Left lung (tissue), 10 donors: Measurements from ENCODE around the gene RASGRP1. TPM values are rescaled to one million over a fixed set of nuclear protein-coding genes. Genes with fewer than 3 reads are reported as not detected.

Experiments used
- ATAC-seq: fragments of 200-7000 bp; cut with Tn5 transposase; one replicate; pipeline ENCODE4 v1.9.1; 2020; ENCODE audit warnings: moderate library complexity
- DNase-seq, 4 donors: peaks; one replicate each; pipeline ENCODE4 v3.0.0-alpha.2; 2013 to 2020
- H3K27ac ChIP-seq, 2 donors: fragments of 200-600 bp; sonication (generic) in 1 of 2; one replicate each; pipeline versions ENCODE4 v1.5.0 to v1.8.0; 2020 to 2021
- H3K27me3 ChIP-seq, 2 donors: fragments of 200-600 bp; sonication (generic) in 1 of 2; one replicate each; pipeline versions ENCODE4 v1.5.0 to v1.8.0; 2020 to 2021
- H3K36me3 ChIP-seq, 2 donors: fragments of 200-600 bp; sonication (generic) in 1 of 2; one replicate each; pipeline versions ENCODE4 v1.5.0 to v1.8.0; 2020 to 2021
- H3K4me1 ChIP-seq, 2 donors: fragments of 200-600 bp; one replicate each; pipeline ENCODE4 v1.8.0; 2021
- H3K4me3 ChIP-seq, 2 donors: fragments of 200-600 bp; sonication (generic) in 1 of 2; one replicate each; pipeline versions ENCODE4 v1.5.0 to v1.8.0; 2020 to 2021; ENCODE audit warnings: mild to moderate bottlenecking in 1 of 2
- H3K9me3 ChIP-seq, 2 donors: fragments of 200-600 bp; sonication (generic) in 1 of 2; one replicate each; pipeline versions ENCODE4 v1.5.0 to v1.8.0; 2020 to 2021
- CTCF ChIP-seq, 2 donors: fragments of 200-600 bp; sonication (generic) in 1 of 2; IDR thresholded peaks; one replicate each; pipeline versions ENCODE4 v1.5.0 to v1.8.0; 2021; ENCODE audit warnings: antibody characterized with exemption in 2 of 2
- intact Hi-C, 2 donors: fragments of 100-400 bp; cut with DNase I; formaldehyde crosslinking; loops; one replicate each; pipeline versions ENCODE4 v1.11.2 to v1.14.2; 2022
- polyA plus RNA-seq, 6 donors: library from polyadenylated mRNA; unstranded; fragments of 120-200 nt; gene quantifications; one replicate each; pipeline ENCODE4 v1.2.1, GENCODE V29; 2013; ENCODE audit not compliant: insufficient read length in 6 of 6
- total RNA-seq, 2 donors: library from RNA; stranded (reverse); fragmentation: NEBNext Ultra II Directional; extraction: Animal tissue kit (Norgen Biotek cat#: 25700); gene quantifications; one replicate each; pipeline ENCODE4 v1.2.1, GENCODE V29; 2021
- donor health status: DM: no; HTN: yes; CAD: no.
- donor health status: DM: no; HTN: no; CAD: no.

The RASGRP1 gene
- total and polyA plus RNA-seq, 8 donors = 1.2 to 19.2 (median 1.4) TPM

DNA sequence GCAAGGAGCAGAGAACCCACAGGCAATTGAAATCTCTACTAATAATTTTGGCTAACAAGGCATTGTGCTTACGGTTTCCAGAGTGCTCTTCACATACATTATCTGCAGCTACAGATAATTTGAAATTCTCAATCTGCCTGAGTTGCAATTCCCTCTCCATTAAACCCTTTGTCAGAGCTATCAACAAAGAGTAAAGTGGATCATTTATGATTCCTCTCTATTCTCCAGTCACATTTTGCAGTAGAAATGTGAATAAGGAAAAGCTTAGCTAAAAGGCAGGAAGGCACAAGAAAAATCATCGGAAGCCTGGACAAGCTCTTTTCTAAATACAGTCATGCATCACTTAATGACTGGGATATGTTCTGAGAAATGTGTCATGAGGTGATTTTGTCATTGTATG, 61.1 kb downstream of the RASGRP1 start:
- H3K4me3 ChIP-seq = no peak overlapping the region
- ATAC-seq (no peak), DNase-seq (no peak)
- no peaks in the 10 kb centered on the region for H3K9me3 ChIP-seq
- peaks cover 0 to 29% of the 10 kb centered on the region in 2 donors for H3K36me3 ChIP-seq
- no peaks in the 10 kb centered on the region for H3K4me1 ChIP-seq
- no peak for TF ChIP-seq CTCF (IDR thresholded peaks at IDR 0.05)
- intact Hi-C loops = no loop called here
- no peaks in the 10 kb centered on the region for H3K27me3 ChIP-seq
- H3K27ac ChIP-seq = no peak overlapping the region

DNA sequence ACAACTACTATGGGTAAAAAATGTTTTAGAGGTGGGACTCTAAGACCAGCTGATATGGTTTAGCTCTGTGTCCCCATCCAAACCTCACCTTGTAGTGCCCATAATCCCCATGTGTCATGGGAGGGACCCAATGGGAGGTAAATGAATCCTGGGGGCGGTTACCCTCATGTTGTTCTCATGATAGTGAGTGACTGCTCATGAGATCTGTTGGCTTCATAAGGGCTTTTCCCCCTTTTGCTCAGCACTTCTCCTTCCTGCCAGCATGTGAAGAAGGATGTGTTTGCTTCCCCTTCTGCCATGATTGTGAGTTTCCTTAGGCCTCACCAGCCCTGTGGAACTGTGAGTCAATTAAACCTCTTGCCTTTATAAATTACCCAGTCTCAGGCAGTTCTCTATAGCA, 65.0 kb downstream of the RASGRP1 start:
- peaks cover 0 to 29% of the 10 kb centered on the region in 2 donors for H3K36me3 ChIP-seq
- H3K27me3 ChIP-seq = no peaks in the 10 kb centered on the region
- no peaks in the 10 kb centered on the region for H3K4me1 ChIP-seq
- H3K9me3 ChIP-seq = no peaks in the 10 kb centered on the region
- ATAC-seq (no peak), DNase-seq (no peak)
- intact Hi-C loops = no loop called here
- no peak overlapping the region for H3K4me3 ChIP-seq
- no peak overlapping the region for H3K27ac ChIP-seq
- no peak for TF ChIP-seq CTCF (IDR thresholded peaks at IDR 0.05)

GRCh38 chr15:38496151-38496550, 68.5 kb downstream of the RASGRP1 start:
- intact Hi-C loops = no loop called here
- H3K36me3 ChIP-seq = peaks cover 0 to 19% of the 10 kb centered on the region in 2 donors
- no peaks in the 10 kb centered on the region for H3K27me3 ChIP-seq
- no peak overlapping the region for H3K4me3 ChIP-seq
- DNase-seq (no peak), ATAC-seq (no peak)
- H3K27ac ChIP-seq = no peak overlapping the region
- H3K4me1 ChIP-seq = no peaks in the 10 kb centered on the region
- no peak for TF ChIP-seq CTCF (IDR thresholded peaks at IDR 0.05)
- H3K9me3 ChIP-seq = no peaks in the 10 kb centered on the region

- intact Hi-C loops = no loop called here
- Histone ChIP-seq H3K4me3 (no peak overlapping the region), H3K36me3 (peaks cover 0 to 7% of the 10 kb centered on the region in 2 donors), H3K27ac (no peak overlapping the region), H3K9me3 (no peaks in the 10 kb centered on the region), H3K27me3 (no peaks in the 10 kb centered on the region), H3K4me1 (no peaks in the 10 kb centered on the region)
- ATAC-seq = no peak
- no peak for TF ChIP-seq CTCF (IDR thresholded peaks at IDR 0.05)
- no peak for DNase-seq
Measured at GRCh38 chr15:38490242-38490922, 74.2 kb downstream of the RASGRP1 start.

DNA sequence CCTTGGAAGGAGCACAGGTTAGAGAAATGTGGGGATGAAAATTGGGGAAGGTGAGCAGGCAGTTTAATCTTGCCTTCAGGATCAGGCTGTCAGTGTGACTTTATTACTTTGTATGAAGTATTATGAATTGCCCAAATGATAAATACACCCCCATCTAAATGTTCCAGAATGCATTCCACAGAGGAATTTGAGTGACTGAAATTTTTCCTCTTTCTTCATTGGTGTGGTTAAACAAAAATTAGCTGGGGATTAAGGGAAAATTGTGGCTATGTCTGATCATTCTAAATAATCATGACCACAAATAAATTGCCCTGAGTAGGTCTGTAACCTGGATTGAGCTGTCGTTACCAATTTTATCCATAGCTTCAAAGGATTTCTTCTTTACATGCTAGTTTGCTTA, 77.2 kb downstream of the RASGRP1 start:
- intact Hi-C loops = no loop called here
- H3K36me3 ChIP-seq = peaks cover 0 to 11% of the 10 kb centered on the region in 2 donors
- no peaks in the 10 kb centered on the region for H3K9me3 ChIP-seq
- H3K27ac ChIP-seq = no peak overlapping the region
- TF ChIP-seq CTCF (IDR thresholded peaks at IDR 0.05) = no peak
- DNase-seq = no peak
- H3K4me1 ChIP-seq = no peaks in the 10 kb centered on the region
- no peak for ATAC-seq
- no peaks in the 10 kb centered on the region for H3K27me3 ChIP-seq
- H3K4me3 ChIP-seq = no peak overlapping the region
